WI38 (cell line): Measurements from ENCODE around the gene DACH1.

Experiments used
- H3K4me3 ChIP-seq: 2 replicates; pipeline ENCODE4 v1.5.1; 2011; ENCODE audit warnings: low read depth, mild to moderate bottlenecking, control low read depth, low read length
- TF ChIP-seq, protein P1 (sequence below): IDR thresholded peaks from 2 replicates; pipeline ENCODE4 v1.5.1; 2012; ENCODE audit warnings: low read depth, mild to moderate bottlenecking, control low read depth, low read length

Gene DACH1

DNA sequence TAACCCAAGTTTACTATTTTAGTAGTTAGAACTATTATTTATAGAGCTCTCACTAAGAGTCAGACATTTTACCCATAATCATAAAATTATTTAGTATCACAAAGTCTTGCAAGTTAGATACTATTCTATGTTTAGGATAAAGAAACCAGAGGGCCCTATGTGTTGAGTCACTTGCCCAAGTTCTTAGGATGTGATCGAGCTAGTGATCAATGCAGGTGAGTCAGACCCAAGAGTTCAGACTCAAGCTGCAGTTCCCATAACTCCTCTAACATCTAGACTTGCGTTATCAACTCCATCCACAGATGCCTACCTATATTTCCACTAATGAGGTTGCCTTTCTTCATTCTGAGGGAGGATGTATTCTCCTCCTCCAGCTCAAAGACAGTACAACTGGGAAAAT, 53.8 kb downstream of the DACH1 start:
- TF ChIP-seq, protein P1, sequence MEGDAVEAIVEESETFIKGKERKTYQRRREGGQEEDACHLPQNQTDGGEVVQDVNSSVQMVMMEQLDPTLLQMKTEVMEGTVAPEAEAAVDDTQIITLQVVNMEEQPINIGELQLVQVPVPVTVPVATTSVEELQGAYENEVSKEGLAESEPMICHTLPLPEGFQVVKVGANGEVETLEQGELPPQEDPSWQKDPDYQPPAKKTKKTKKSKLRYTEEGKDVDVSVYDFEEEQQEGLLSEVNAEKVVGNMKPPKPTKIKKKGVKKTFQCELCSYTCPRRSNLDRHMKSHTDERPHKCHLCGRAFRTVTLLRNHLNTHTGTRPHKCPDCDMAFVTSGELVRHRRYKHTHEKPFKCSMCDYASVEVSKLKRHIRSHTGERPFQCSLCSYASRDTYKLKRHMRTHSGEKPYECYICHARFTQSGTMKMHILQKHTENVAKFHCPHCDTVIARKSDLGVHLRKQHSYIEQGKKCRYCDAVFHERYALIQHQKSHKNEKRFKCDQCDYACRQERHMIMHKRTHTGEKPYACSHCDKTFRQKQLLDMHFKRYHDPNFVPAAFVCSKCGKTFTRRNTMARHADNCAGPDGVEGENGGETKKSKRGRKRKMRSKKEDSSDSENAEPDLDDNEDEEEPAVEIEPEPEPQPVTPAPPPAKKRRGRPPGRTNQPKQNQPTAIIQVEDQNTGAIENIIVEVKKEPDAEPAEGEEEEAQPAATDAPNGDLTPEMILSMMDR, result no peak

DNA sequence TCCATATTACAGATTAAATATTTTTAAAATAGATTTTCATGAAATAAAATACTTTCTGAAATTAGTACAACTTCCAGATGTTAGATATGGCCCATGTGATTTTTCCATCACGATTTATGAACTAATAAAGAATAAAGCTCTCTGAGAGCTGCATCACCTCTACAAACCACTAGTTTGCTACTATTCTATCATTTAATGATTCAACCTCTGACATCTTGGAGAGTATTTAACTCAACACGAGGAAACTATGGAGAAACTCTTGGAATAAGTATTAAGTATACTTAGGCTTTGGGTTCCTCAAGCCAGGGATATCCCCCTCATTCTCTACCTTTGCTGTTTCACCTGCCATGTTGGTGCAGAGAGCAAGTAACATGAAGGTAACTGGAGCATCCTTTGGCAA, 55.7 kb downstream of the DACH1 start:
- H3K4me3 ChIP-seq, result no peak overlapping the region
- TF ChIP-seq, protein P1, result no peak

More for the DNA sequence above, 53.8 kb downstream of the DACH1 start:
- no peak overlapping the region for H3K4me3 ChIP-seq

DNA sequence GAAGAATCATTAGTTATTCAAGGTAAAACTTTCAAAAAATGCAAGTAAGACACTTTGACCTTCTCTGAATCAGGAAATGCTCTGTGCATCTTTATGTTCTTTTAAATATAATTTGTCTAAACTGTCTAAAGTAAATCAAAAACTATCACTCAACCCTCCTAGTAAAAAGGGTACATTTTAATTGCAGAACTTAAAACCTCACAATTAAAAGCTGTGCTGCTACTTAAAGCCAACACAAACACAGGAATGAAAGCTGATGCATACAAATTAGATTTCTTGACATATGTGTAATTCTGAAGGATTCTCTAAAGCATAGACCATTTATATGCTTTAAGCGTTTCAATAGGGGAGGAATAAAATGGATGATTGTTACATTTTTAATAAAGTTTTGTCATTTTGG, 58.3 kb downstream of the DACH1 start:
- H3K4me3 ChIP-seq, result no peak overlapping the region
- TF ChIP-seq, protein P1, result no peak

DNA sequence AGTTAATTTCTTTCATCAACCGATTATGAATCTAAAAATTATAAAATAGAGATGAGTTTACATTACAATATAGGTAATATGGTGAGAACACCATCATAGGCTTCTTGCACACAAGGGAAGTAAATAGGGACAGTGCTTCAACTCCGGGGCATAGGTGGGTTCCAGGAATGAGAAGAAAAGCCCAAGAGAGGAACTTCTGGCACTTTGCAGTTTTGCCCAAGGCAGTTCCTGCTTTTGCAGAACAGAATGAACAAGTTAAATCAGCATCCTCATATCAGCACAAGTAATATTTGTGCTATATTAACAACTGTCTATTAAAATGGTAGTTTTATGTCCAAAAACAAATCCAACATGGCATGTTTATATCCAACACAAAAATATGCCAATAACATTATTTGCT, 60.1 kb downstream of the DACH1 start:
- no peak overlapping the region for H3K4me3 ChIP-seq
- TF ChIP-seq, protein P1, result no peak

DNA sequence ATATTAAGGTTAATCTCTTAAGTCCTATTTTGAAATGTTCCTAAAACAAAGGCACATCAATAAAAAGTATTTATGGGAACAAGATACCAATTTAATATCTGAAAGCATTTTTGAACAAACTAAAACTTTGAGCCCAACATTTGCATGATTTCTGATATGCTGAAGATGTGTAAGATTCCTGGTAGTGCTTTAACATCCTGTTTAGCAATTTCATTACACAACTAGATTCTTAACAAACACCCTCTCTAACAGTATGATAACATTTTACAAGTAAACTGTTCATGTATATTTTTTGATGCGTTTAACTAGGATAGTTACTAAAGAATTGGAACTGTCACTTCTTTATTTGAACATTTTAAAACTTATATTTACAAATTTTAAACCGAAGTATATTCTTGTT, 63.9 kb downstream of the DACH1 start:
- no peak overlapping the region for H3K4me3 ChIP-seq
- TF ChIP-seq, protein P1, result no peak

DNA sequence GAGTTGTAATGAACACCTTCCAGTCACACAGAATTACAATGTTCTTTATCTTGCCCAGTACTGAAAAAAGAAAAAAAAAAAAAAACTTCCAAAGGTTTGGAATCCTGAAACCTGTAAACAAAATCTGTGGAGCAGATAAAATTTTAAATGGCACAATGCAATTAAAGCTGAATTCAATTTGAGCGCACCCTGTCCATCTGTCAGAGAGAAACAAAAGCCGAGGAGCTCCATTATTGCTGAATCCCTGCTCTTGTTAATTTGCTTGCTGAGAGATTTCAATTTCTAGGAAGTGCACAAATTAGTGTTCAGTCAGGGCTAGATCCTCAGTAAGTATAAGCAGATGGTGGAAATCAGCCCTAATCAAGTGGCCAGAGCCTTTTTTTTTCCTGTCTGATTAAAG, 65.2 kb downstream of the DACH1 start:
- TF ChIP-seq, protein P1, result no peak
- no peak overlapping the region for H3K4me3 ChIP-seq

DNA sequence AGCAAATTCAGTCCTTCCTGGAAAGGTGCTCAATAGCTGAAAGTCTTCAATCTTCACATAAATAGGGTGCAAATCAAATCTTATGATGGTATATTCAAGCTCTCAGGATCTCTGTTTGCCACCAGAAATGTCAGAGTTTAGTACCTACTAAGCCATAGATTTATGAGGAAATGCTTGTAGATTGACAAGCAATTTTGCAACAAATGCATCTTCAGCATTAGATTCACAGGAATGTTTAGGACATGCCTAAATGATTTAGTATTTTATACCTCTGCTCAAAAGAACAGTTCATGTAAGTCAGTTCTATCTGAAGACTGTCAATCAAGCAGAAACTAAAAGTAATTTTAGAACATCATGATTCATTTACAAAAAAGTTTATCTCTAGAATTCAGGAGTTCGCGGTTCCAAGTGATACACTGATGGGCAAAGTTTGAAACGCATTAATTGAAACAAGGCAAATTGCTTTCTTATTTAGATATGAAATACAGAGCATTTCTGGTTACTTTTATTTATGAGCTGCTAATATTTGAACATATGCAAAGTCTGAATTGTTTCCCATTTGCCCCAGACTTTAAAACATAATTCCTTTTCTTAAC, 65.7 kb downstream of the DACH1 start:
- H3K4me3 ChIP-seq, result no peak overlapping the region
- TF ChIP-seq, protein P1, result no peak
